Naive thymus-derived CD8-positive, alpha-beta T cell (primary cell): Measurements from ENCODE around the gene VGF. TPM values are rescaled to one million over a fixed set of nuclear protein-coding genes. Genes with fewer than 3 reads are reported as not detected.

Source experiments
- ATAC-seq, 2 donors: fragments of 150-1000 bp; cut with Tn5 transposase in 1 of 2; sonication (Bioruptor Pico), chemical (Tn5 transposase) in 1 of 2; 1 replicate in 1 of 2; 2 replicates in 1 of 2; pipeline ENCODE4 v1.10.0; 2021; ENCODE audit warnings: mild to moderate bottlenecking in 2 of 2, moderate library complexity in 2 of 2
- POLR2A ChIA-PET: fragments of 350-600 bp; sonication (Branson Sonifier 250); formaldehyde crosslinking; loops from one replicate; lab custom pipeline; 2021; ENCODE audit warnings: antibody characterized with exemption; lab: Charles Lee
- DNase-seq, 10 donors: peaks; one replicate each; pipeline versions ENCODE4 v3.0.0 to v3.0.0-alpha.2; 2020 to 2022
- H3K27ac Mint-ChIP-seq, 10 donors: one replicate each; pipeline ENCODE4 v1.8.0; 2020 to 2022; ENCODE audit warnings: mild to moderate bottlenecking in 10 of 10, mixed read lengths in 10 of 10, moderate library complexity in 4 of 10, inconsistent platforms in 1 of 10
- H3K27me3 Mint-ChIP-seq, 5 donors: one replicate each; pipeline ENCODE4 v1.8.0; 2021 to 2022; ENCODE audit warnings: mixed read lengths in 5 of 5
- H3K36me3 Mint-ChIP-seq, 3 donors: one replicate each; pipeline ENCODE4 v1.8.0; 2020 to 2022; ENCODE audit warnings: mixed read lengths in 3 of 3, mild to moderate bottlenecking in 2 of 3, inconsistent platforms in 1 of 3
- H3K4me1 Mint-ChIP-seq, 4 donors: one replicate each; pipeline ENCODE4 v1.8.0; 2021 to 2022; ENCODE audit warnings: mixed read lengths in 4 of 4
- H3K4me3 Mint-ChIP-seq, 10 donors: one replicate each; pipeline ENCODE4 v1.8.0; 2020 to 2022; ENCODE audit warnings: mild to moderate bottlenecking in 10 of 10, mixed read lengths in 10 of 10, moderate library complexity in 6 of 10, inconsistent platforms in 1 of 10
- H3K9me3 Mint-ChIP-seq, 9 donors: one replicate each; pipeline ENCODE4 v1.8.0; 2020 to 2022; ENCODE audit warnings: mixed read lengths in 9 of 9, mild to moderate bottlenecking in 3 of 9, inconsistent platforms in 1 of 9, moderate library complexity in 1 of 9
- polyA plus RNA-seq, 3 donors: library from polyadenylated mRNA; unstranded; fragments of 300-500 nt; fragmentation: Illumina TruSeq; gene quantifications; one replicate each; pipeline ENCODE4 v1.2.3, GENCODE V29; 2021
- total RNA-seq, 8 experiments: library from RNA in 2 of 8; stranded (reverse) in 2 of 8; gene quantifications; one replicate each; pipeline ENCODE4 v1.2.3 and lab custom pipeline; 2021 to 2026

The VGF gene
- total and polyA plus RNA-seq, 5 experiments from 2014 or later, result not detected

DNA sequence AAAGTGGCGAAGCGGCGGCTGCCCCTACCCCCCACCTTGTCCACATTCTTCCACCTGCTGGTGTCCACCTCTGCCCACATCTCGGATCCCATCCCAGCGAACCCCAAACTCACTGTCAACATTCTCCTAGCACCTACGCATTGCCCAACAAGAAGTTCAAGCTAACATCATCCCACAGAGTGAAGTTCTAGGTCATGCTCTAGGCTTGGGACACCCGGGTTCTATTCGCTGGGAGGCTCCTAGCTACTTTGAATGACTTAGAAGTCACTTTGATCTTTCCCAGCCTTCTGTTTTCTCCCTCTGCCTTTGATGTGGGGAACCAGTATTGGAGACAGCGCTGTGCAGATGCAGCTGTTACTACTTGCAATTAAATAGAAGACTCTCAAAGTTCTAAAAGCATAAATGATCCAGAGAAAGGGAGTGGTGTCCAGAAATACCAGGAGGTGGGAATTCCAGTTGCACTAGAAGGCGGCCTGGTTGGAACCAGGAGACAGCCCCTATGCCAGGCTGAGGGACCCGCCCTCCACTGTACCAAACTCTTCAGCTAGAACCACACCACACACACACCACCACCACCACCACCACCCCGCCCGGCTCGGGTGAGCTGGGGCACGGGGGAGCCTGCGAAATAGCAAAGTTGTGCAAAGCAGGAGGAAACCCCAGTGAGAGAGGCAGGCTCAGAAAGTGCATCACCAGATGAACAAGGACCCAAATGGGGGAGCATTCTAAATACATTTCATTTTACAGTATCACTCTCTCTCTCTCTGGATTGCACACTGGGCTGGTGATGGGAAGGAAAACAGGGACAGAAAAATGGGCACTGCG is 5.5 kb upstream of the VGF start:
- ATAC-seq, result peak; percentile 38 to 70
- Mint-ChIP-seq H3K27ac (peak overlapping the region in 2 of 10 donors; percentile 70 to 73), H3K4me1 (peaks cover 52 to 80% (median 71%) of the 10 kb centered on the region in 4 donors), H3K9me3 (peaks cover 0 to 3% (median 0%) of the 10 kb centered on the region in 9 donors), H3K27me3 (peaks cover 51 to 98% (median 77%) of the 10 kb centered on the region in 5 donors), H3K4me3 (peak overlapping the region; percentile 37 to 81 (median 64)), H3K36me3 (peaks cover 0 to 5% (median 0%) of the 10 kb centered on the region in 3 donors)
- POLR2A ChIA-PET, result no interaction called here
- peak in 4 of 10 donors; percentile 37 to 65 (median 47) for DNase-seq

- DNase-seq (peak; percentile 63 to 84 (median 78)), ATAC-seq (peak; percentile 54 to 58)
- POLR2A ChIA-PET, result no interaction called here
- Mint-ChIP-seq H3K27ac (peak overlapping the region in 2 of 10 donors; percentile 29 to 60), H3K4me1 (peaks cover 57 to 88% (median 77%) of the 10 kb centered on the region in 4 donors), H3K9me3 (peaks cover 0 to 3% (median 0%) of the 10 kb centered on the region in 9 donors), H3K4me3 (peak overlapping the region; percentile 30 to 81 (median 64)), H3K36me3 (peaks cover 0 to 11% (median 2%) of the 10 kb centered on the region in 3 donors), H3K27me3 (peaks cover 52 to 98% (median 77%) of the 10 kb centered on the region in 5 donors)
These were observed 4.6 kb upstream of the VGF start for GRCh38 chr7:101169838-101170551.

GRCh38 chr7:101169110-101169837 is 3.9 kb upstream of the VGF start:
- peak overlapping the region in 9 of 10 donors; percentile 30 to 77 (median 63) for H3K4me3 Mint-ChIP-seq
- peaks cover 0 to 3% (median 0%) of the 10 kb centered on the region in 9 donors for H3K9me3 Mint-ChIP-seq
- H3K27me3 Mint-ChIP-seq, result peaks cover 51 to 96% (median 72%) of the 10 kb centered on the region in 5 donors
- H3K4me1 Mint-ChIP-seq, result peaks cover 57 to 89% (median 77%) of the 10 kb centered on the region in 4 donors
- peak overlapping the region in 3 of 10 donors; percentile 29 to 60 (median 49) for H3K27ac Mint-ChIP-seq
- DNase-seq (no peak), ATAC-seq (peak in 1 of 2 donors; percentile 3)
- POLR2A ChIA-PET, result no interaction called here
- peaks cover 0 to 11% (median 2%) of the 10 kb centered on the region in 3 donors for H3K36me3 Mint-ChIP-seq

- Mint-ChIP-seq H3K9me3 (no peaks in the 10 kb centered on the region), H3K4me1 (peaks cover 52 to 82% (median 72%) of the 10 kb centered on the region in 4 donors), H3K27ac (peak overlapping the region in 1 of 10 donors; percentile 50), H3K27me3 (peaks cover 48 to 89% (median 67%) of the 10 kb centered on the region in 5 donors), H3K4me3 (peak overlapping the region in 4 of 10 donors; percentile 31 to 61 (median 48)), H3K36me3 (peaks cover 0 to 6% (median 2%) of the 10 kb centered on the region in 3 donors)
- no peak for ATAC-seq
- POLR2A ChIA-PET, result no interaction called here
- no peak for DNase-seq
These were observed 3.2 kb upstream of the VGF start for GRCh38 chr7:101168412-101169049.

GRCh38 chr7:101167645-101168411 is 2.5 kb upstream of the VGF start:
- H3K4me1 Mint-ChIP-seq, result peaks cover 51 to 78% (median 70%) of the 10 kb centered on the region in 4 donors
- H3K27me3 Mint-ChIP-seq, result peaks cover 47 to 83% (median 65%) of the 10 kb centered on the region in 5 donors
- no peak overlapping the region for H3K4me3 Mint-ChIP-seq
- ATAC-seq, result no peak
- no peak for DNase-seq
- no peaks in the 10 kb centered on the region for H3K9me3 Mint-ChIP-seq
- peak overlapping the region in 1 of 10 donors; percentile 50 for H3K27ac Mint-ChIP-seq
- H3K36me3 Mint-ChIP-seq, result peaks cover 0 to 6% (median 2%) of the 10 kb centered on the region in 3 donors
- POLR2A ChIA-PET, result no interaction called here

DNA sequence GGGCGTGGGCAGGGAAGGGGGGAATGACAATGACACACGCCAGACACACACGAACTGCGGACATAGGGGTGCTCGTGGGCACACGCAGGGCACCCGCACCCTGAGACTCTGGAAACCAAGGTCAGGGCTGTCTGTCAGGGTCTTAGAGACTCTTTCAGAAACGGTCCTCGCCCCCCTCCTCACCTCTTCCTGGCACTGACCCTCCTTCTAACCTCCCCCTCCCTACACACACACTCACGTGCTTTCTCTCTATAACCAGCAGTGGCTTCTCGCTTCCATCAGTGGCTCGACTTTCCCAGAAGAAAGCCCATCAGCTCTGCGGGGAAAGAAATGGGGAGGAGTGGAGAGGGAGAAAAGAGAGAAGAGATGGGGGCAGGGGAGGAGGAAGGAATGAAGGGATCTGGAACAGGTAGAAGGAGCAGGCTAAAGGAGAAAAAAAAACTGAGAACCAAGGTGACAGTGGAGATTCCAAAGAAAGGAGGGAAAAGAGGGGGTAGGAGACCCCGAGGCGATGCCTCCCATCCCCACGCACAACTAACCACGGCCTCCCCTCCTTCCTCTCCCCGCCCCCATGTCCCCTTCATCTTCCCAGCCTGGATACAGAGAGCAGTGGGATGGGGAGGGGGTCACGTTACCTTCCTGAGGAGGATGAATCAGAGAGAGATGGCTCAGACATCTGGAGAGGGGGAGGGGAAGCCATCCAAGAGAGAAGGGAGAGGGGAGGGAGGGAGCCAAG is 1.7 kb upstream of the VGF start:
- peaks cover 52 to 73% (median 71%) of the 10 kb centered on the region in 4 donors for H3K4me1 Mint-ChIP-seq
- no peaks in the 10 kb centered on the region for H3K9me3 Mint-ChIP-seq
- POLR2A ChIA-PET, result no interaction called here
- ATAC-seq, result no peak
- H3K27ac Mint-ChIP-seq, result peak overlapping the region in 1 of 10 donors; percentile 68
- peaks cover 0 to 6% (median 2%) of the 10 kb centered on the region in 3 donors for H3K36me3 Mint-ChIP-seq
- H3K4me3 Mint-ChIP-seq, result peak overlapping the region in 5 of 10 donors; percentile 25 to 52 (median 38)
- peaks cover 45 to 82% (median 62%) of the 10 kb centered on the region in 5 donors for H3K27me3 Mint-ChIP-seq
- no peak for DNase-seq

- POLR2A ChIA-PET, result no interaction called here
- no peak overlapping the region for H3K27ac Mint-ChIP-seq
- H3K27me3 Mint-ChIP-seq, result peaks cover 44 to 77% (median 59%) of the 10 kb centered on the region in 5 donors
- H3K4me1 Mint-ChIP-seq, result peaks cover 49 to 68% (median 66%) of the 10 kb centered on the region in 4 donors
- DNase-seq (no peak), ATAC-seq (no peak)
- H3K9me3 Mint-ChIP-seq, result no peaks in the 10 kb centered on the region
- H3K4me3 Mint-ChIP-seq, result peak overlapping the region in 2 of 10 donors; percentile 38 to 60
- H3K36me3 Mint-ChIP-seq, result peaks cover 0 to 6% (median 2%) of the 10 kb centered on the region in 3 donors
These were observed 1.2 kb upstream of the VGF start for GRCh38 chr7:101166648-101166908.

GRCh38 chr7:101165958-101166647 is 734 bp upstream of the VGF start:
- H3K27me3 Mint-ChIP-seq, result peaks cover 40 to 77% (median 54%) of the 10 kb centered on the region in 5 donors
- peaks cover 0 to 6% (median 3%) of the 10 kb centered on the region in 3 donors for H3K36me3 Mint-ChIP-seq
- H3K4me1 Mint-ChIP-seq, result peaks cover 44 to 64% (median 62%) of the 10 kb centered on the region in 4 donors
- ATAC-seq (no peak), DNase-seq (no peak)
- POLR2A ChIA-PET, result interaction anchor here (0.6 to 1.9 kb wide), 2 partner anchors 10 to 125 kb away, joined by 3 to 6 read pairs; no protein-coding TSS in a partner anchor
- H3K9me3 Mint-ChIP-seq, result no peaks in the 10 kb centered on the region
- peak overlapping the region; percentile 50 to 99 (median 76) for H3K4me3 Mint-ChIP-seq
- peak overlapping the region in 5 of 10 donors; percentile 48 to 95 (median 89) for H3K27ac Mint-ChIP-seq

- Mint-ChIP-seq H3K27me3 (peaks cover 26 to 65% (median 37%) of the 10 kb centered on the region in 5 donors), H3K4me3 (peak overlapping the region; percentile 51 to 99 (median 76)), H3K9me3 (no peaks in the 10 kb centered on the region), H3K27ac (peak overlapping the region in 1 of 10 donors; percentile 48), H3K4me1 (peaks cover 30 to 46% (median 43%) of the 10 kb centered on the region in 4 donors), H3K36me3 (peaks cover 0 to 19% (median 6%) of the 10 kb centered on the region in 3 donors)
- no peak for ATAC-seq
- POLR2A ChIA-PET, result interaction anchor here (0.6 to 1.9 kb wide), 3 partner anchors 8 to 483 kb away, joined by 3 to 6 read pairs (median 3); no protein-coding TSS in a partner anchor
- DNase-seq, result no peak
These were observed 1.1 kb downstream of the VGF start for GRCh38 chr7:101164071-101164840.
